Stimulated activated CD4-positive, alpha-beta T cell treated with anti-CD3 and anti-CD28 coated beads, Interleukin-1b, Interleukin-23, amount 100 ng/mL, for 4 hours (primary cell): ENCODE data around the gene MGAT5B.
"Not testable (repeated sequence)": the region's sequence is repeated elsewhere in the genome, so short reads cannot be mapped to it uniquely, and the experiment has no call there.

Experiments
- DNase-seq, 2 donors: peaks; one replicate each; pipeline ENCODE4 v3.0.0-alpha.2; 2020; ENCODE audit warnings: low read depth in 2 of 2

MGAT5B gene

GRCh38 chr17:76847031-76847430 is 21.2 kb upstream of the MGAT5B start:
- no peak for DNase-seq

- DNase-seq, result no peak
These were observed 19.5 kb upstream of the MGAT5B start for GRCh38 chr17:76848670-76849069.

DNA sequence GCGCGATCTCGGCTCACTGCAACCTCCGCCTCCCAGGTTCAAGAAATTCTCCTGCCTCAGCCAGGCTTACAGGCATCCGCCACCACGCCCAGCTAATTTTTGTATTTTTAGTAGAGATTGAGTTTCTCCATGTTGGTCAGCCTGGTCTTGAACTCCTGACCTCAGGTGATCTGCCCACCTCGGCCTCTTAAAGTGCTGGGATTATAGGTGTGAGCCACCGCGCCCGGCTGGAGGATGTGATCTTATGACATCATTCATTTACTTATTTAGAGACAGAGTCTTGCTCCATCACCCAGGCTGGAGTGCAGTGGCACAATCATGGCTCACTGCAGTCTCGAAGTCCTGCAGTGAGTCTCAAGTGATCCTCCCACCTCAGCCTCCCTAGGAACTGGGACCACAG is 19.0 kb upstream of the MGAT5B start:
- not testable (repeated sequence) for DNase-seq

DNA sequence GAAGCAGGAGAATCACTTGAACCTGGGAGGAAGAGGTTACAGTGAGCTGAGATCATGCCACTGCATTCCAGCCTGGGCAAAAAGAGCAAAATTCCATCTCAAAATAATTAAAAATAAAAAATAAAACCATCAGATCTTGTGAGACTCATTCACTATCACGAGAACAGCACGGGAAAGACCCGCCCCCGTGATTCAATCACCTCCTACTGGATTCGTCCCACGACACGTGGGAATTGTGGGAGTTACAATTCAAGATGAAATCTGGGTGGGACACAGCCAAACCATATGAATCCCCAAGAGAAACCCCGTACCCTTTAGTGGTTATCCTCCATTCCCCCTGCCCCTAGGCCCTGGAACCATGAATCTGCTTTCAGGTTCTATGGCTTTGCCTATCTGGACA is 15.4 kb upstream of the MGAT5B start:
- no peak for DNase-seq

- no peak for DNase-seq
These were observed 13.1 kb upstream of the MGAT5B start for GRCh38 chr17:76855105-76855504.

GRCh38 chr17:76862079-76862478 is 6.1 kb upstream of the MGAT5B start:
- no peak for DNase-seq

DNA sequence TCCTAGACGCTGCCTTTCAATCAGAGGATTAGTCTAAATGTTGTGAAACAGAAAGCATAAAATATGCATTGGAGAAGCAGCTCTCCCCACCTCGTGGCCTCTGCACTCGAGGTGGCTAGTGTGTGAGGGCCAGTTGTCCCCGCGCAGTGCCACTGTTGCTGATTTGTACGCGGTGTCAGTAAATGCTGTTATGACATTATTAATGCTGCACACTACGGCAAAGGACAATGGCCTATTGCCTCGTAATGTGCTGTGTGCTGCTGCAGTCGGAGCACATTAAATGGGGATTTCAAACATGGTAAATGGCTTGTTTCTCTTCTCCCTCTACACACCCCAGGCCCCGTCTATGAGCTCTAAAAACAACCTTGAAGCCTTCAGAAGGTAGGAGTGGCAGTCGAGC is 5.7 kb upstream of the MGAT5B start:
- no peak for DNase-seq

DNA sequence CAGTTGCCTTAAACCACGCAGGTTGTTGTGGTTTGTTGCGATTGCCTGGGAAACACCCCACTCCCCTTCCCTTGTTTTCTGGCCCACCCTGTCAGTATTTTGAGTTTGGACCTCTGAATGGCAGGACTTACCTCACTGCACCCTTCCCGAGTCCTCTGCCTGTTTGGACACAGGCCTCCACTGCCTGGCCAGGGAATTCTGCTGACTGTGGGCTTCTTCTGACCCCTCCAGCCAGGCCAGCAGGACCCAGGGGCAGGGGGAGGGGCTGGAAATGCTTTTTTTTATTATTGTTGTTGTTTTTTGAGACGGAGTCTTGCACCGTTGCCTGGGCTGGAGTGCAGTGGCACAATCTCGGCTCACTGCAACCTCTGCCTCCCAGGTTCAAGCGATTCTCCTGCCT is 4.2 kb upstream of the MGAT5B start:
- no peak for DNase-seq

DNA sequence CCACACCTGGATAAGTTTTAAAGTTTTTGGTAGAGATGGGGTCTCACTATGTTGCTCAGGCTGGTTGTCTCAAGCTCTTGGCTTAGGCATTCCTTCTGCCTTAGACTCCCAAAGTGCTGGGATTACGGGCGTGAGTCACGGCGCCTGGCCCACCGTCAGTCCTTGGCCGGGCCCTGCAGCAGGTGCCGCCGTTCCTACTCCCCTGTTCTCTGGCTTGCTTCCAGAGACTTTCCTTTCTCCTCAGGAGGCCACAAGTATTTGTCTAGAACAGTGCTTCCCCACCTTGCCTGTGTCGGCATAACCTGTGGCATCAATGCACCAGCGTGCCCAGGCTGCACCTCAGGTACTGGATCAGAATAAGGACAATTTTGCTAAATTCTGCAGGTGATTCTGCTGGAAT is 3.0 kb upstream of the MGAT5B start:
- DNase-seq, result no peak

- DNase-seq, result no peak
These were observed 2.0 kb upstream of the MGAT5B start for GRCh38 chr17:76866203-76866602.

GRCh38 chr17:76866774-76867577 is 1.2 kb upstream of the MGAT5B start:
- no peak for DNase-seq

DNA sequence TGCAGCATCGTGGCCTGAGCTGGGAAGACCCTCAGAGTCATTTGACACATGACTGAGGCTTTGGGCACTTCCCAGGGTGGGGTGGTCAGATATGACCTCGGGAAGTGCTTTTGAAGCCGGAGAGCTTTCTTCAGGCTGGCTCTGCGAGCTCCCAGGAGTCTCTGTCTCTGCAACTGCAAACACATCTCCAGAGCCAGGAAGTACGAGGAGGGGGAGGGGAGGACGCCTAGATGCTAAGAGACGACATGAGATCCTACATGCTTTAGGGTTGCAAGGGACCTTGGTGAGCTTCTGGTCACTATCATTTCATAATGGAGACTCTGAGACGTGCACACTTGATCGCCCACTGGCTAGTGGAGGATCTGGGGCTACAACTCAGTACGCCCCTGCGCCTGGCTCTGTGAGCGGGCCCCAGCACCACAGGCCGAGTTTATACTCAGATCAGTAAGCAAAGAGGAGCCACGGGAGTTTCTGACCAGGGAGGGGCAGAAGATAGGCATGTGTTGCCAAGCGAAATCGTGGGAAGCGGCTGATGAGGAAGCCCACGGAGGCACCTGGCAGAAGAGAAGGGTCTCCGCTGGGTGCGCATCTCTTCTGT is 527 bp upstream of the MGAT5B start:
- DNase-seq, result no peak

DNA sequence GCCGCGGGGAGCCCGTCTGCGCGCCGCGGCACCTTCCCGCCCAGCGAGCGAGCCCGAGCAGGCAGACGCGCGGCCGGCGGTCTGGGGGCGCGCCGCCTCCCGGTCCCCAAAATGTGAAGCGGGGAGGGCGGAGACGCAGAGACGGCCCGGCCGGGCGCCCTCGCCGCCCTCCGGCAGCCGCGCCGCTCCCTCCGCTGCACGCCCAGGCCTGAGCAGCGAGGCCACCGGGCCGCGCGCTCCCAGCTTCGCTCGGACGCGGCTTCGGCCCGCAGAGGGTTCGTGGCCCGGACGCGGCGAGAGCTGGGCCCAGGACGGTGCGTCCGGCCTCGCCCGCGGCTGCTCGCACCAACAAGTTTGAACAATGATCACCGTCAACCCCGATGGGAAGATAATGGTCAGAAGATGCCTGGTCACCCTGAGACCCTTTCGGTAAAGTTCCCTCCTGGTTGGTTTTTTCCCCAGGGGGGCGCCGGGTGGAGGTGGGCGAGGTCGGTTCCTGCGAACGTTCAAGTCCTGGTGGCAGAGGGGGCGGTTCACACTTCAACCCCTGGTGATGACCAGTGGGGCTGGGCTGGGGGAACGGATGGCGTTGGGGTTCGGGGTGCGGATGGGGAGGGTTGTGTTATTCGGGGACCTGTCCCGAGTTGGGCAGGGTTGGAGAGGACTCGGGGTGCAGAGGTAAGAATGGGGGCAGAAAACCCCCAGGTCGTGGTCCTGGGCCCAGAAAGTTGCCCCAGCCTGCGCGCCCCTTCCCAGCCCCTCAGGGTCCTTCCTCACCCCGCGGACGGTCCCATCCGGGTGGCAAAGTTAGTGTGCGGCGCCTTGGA is 678 bp downstream of the MGAT5B start:
- no peak for DNase-seq

- peak in 1 of 2 donors; percentile 3 for DNase-seq
These were observed 1.5 kb downstream of the MGAT5B start for GRCh38 chr17:76869496-76870376.

DNA sequence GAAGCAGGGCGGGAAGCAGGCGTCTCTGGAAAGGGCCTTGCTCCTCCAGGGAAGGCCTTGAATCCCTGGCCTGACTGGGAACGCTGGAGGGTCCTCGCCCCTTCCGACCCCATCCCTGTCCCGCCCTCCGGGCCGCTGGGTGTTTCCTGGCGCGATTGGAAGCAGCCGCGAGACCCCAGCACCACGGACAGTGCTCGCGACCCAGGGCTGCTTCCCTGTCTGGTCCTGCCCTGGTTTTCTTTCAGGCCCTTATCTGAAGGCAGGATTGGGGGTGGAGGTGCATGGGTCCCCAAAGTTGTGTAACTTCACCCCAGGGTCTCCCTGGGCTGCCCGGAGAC is 2.1 kb downstream of the MGAT5B start:
- DNase-seq, result no peak

GRCh38 chr17:76871668-76872067 is 3.5 kb downstream of the MGAT5B start:
- no peak for DNase-seq

DNA sequence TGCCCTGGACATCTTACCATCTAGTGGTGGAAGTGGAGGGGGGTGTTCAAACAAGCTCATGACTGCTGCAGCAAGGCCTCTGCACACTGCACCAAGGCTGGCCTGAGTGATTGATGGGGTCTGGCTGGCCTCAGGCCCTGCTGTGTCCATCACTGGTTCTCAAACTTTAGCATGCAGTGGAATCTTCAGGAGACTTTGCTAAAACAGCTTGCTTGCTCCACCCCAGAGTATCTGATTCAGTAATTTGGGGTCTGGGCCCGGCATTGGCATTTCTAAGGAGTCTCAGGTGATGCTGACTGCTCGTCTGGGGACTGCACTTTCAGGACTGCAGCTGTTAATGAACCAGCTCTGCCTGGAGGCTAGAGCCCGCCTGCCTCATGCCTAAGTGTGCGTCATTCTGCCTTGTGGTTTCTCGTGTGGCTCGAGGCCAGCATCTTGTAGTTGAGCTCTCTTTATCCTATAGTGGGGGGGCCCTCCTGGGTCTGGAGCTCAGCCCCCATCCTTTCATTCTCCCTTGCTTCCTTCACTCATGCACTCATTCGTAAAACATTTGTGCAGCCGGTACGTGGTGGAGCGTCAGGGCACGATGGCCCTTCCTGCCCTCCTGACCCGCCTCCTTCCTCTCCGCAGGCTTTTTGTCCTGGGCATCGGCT is 4.1 kb downstream of the MGAT5B start:
- DNase-seq, result no peak

- DNase-seq, result no peak
These were observed 4.6 kb downstream of the MGAT5B start for GRCh38 chr17:76872874-76873221.

DNA sequence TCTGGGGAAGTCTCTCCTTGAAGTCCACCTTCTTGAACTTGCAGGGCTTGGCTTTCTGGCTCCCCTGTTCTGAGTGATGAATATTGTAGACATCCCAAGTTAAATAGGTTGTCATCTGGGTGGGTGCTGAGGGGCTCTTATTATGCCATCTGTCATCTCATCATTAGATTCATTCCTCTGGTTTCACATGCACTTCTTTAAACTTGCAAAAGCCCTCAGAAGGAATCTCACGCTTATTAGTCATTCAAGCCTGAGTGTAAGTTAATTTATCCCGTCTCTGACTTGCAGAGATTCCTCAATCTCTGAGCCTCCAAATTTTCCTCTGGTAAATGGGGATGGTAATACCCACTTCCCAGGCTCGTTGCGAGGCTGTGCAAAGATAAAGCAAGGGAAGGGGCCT is 5.7 kb downstream of the MGAT5B start:
- no peak for DNase-seq

- no peak for DNase-seq
These were observed 9.2 kb downstream of the MGAT5B start for GRCh38 chr17:76877437-76877836.

DNA sequence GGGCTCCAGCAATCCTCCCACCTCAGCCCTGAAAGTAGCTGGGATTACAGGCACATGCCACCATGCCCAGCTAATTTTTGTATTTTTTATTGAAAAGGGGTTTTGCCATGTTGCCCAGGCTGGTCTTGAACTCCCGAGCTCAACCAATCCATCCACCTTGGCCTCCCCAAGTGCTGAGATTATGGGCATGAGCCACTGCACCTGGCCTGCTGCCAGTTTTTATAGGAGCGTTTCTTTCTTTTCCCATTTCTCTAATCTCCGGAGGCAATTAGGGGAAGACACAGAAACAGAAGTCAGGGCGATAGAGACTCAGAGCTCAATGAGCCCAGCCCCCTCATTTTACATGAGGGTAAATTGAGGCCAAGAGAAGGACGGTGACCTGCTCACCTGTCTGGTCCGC is 10.4 kb downstream of the MGAT5B start:
- DNase-seq, result no peak
